Activated T-cell treated with anti-CD3 and anti-CD28 coated beads, Interleukin-2, amount 50 U/mL, for 1 hour (primary cell): ENCODE data around the gene SPTBN5.

Experiments
- DNase-seq: peaks from one replicate; pipeline ENCODE4 v3.0.0-alpha.2; 2020

The SPTBN5 gene

GRCh38 chr15:41865490-41866055 is 28.3 kb downstream of the SPTBN5 start:
- no peak for DNase-seq

DNA sequence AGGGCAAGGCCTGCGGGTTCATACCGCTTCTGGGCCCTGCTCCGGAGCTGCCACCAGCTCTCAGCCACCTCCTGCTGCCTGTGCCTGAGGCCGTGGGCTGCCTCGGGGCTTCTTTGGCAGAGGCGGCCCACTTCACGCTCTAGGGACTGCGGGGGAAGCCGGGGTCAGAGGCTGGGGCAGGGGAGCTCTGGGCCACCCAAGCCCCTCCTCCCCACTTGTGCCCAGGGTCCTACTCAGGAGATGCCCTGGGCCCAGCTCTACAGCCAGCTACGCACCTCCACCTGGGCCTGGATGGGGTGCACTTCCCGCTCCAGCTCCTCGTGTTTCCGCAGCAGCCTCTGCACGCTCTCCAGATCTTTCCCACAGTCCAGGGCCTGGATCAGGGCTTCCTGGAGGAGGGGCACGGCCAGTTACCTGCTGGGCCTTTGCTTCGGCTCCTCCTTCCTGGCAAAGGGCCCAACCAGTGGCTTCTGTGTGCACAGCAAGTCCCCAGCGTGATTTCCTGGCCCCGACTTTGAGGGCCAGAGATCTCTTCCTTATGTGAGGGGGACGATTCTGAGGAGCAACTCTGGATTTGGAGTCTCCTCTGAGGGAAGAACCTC is 31.2 kb downstream of the SPTBN5 start:
- no peak for DNase-seq

DNA sequence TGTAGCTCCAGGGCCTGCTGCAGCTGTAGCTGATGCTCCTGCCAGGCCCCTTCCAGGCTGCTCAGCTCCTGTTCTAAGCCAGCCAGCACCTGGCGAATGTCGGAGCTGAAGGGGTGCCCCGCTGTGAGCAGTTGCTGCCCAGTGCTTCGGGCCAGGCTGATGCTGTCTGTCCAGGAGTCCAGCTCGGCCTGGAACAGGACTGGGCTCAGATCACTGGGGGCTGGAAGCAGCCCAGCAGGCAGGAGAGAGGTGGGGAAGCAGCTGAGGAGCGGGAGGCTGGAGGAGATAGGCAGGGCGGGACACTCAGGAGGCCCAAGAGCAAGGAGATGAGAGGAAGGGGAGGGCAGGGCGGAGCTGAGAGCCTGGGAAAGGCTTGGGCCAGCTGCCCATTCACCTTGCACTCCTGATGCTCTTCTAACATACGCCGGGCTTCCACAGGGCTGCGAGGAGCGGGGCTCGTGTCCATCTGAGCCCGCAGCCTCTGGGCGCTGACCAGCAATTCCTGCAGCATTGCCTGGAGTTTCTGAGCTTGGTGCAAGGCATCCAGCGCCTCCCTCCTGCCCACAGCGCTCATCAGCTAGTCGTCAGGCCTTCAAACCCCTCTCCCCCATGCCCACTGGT is 32.0 kb downstream of the SPTBN5 start:
- DNase-seq = no peak

GRCh38 chr15:41860049-41860828 is 33.6 kb downstream of the SPTBN5 start:
- DNase-seq = no peak

- no peak for DNase-seq
Measured at GRCh38 chr15:41858756-41859155, 35.1 kb downstream of the SPTBN5 start.

DNA sequence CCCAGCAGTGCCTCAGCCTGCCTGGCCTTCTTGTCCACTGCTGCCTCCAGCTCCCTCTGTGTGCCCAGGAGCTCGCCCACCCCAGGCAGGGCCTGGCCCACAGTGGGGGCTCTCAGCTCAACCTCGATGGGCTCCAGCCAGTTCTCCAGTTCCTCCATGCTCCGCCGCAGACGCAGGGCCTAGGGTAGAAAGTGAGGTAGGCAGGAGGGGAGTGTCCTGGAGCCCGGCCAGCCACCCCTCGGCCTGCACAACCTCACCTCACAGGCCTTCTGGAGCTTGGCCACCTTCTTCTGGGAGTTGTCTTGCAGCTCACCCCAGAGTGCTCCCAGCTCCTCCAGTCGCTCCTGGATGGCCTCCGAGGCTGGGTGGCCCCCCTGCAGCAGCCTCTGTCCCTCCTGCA is 36.5 kb downstream of the SPTBN5 start:
- no peak for DNase-seq

DNA sequence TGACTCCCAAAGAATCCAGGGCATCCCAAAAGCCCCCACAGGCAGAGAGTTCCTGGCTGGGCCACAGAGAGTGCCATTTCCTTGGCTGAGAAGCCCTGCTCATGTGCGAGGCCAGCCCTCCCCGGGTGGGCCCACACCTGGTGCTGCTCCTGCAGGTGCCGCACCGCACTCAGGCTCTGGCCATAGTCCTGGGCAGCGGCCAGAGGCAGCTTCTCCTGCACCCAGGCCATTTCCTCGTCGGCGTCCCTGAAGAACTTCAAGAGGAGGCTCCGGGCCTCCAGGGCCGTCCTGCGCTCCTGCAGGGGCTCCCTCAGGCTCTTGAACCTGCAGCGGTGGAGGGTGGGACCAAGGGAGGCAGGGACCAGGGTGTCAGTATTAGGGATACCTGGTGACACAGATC is 37.1 kb downstream of the SPTBN5 start:
- DNase-seq = no peak

DNA sequence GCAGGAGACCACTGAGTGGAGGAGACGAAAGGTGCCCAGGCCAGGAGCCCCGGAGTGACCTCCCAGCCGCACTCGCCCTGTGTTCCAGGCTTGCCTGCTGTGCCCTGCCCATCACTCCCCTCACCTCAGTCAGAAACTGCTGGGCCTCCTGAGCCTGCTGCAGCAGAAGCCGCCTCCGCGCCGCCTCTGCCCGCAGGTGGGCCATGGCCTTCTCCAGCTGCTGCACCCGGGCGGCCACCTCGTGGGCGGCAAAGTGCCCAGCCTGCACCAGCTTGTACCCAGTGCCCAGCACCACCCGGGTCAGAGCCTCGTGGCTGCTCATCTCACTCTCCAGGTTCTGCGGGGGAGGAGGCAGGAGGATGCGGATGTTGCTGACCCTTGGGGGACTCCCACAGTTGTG is 37.6 kb downstream of the SPTBN5 start:
- DNase-seq = no peak

DNA sequence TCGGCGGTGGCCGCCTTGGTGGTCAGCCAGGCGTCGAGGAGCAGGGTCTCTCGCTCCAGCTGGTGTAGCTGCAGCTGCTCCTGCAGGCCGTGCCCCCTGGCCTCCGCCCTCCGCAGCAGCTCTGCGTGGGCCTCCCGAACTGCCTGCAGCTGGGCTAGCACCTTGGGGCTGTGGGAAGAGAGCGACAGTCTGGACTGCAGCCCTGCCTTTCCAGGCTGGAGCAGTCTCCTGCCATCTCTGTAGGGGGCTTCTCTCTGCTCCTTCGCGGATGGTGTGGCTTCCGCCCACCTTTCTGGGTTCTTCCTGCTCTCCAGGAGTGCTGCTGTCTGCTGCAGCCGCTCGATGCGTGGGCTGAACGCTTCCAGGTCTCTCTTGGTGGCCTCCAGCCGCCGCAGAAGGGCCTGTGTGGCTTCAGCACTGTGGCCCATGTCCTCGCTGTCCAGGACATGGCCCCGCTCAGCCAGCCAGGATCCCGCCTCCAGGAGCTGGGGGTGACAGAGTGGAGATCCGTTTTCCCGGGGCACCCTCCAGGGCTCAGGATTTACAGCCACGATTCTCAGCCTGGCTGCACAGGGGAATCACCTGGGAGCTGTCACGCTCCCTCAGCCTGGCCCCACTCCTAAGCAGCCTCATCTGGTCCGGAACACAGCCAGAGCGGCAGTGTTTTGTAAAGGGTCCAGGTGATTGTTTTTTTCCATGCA is 38.4 kb downstream of the SPTBN5 start:
- DNase-seq = no peak

DNA sequence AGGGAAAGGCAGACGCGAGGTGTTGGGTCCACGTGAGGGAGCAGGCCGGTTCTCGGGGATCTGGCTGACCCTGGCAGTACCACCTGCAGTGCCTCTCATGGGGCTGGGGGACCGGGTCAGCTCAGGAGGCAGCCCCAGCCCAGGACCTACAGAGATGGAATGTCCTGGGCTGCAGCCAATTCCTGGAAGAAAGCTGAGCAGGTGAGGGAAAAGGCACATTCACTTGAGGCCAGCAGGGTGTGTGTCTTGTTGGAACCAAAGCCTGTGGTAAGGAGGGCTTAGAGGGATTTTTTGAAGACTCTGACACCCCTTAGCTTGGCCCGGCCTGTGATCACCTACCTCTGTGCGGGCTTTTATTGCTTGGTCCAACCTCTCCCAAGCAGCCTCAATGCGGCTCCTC is 39.4 kb downstream of the SPTBN5 start:
- DNase-seq = no peak

- no peak for DNase-seq
Measured at GRCh38 chr15:41853831-41854230, 40.0 kb downstream of the SPTBN5 start.

DNA sequence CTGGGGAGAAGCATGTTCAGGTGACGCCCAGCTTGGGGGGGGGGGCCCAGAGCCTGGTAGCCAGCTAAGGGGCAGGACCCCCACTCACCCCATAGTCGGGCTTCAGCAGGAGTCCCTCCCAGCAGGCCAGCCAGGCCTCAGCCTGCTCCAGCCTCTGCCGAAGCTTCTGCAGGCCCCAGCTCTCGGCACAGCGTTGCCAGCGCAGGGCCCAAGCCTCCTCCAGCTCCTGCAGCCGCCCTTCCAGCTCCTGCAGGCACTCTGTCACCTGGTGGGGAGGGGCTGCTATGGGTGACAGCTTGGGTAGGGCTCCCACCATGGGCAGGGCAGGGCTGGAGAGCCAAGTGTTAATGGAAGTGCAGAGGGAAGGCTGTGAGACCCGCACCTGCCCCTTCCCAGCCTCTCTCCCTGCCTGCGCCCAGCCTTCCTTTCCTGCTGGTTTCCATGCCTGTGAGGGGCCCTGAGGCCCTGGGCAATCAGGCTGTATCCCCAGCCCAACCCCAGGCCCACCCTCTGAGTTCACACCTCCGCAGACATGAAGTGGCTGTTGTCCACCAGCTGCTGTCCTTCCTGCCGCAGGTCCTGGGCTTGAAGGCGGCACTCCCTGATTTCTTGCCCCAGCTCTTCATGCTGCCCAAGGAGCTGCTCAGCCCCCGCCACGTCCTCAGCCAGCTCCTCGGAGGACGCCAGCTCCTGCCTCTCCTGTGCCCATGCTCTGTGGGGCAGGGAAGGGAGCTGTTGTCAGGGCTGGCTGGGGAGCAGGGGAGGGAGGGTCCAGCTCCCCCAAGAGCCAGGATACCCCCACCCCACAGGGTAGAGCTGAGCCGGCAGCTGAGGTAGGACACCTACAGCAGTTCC is 40.9 kb downstream of the SPTBN5 start:
- DNase-seq = no peak

GRCh38 chr15:41851755-41852370 is 42.0 kb downstream of the SPTBN5 start:
- no peak for DNase-seq

DNA sequence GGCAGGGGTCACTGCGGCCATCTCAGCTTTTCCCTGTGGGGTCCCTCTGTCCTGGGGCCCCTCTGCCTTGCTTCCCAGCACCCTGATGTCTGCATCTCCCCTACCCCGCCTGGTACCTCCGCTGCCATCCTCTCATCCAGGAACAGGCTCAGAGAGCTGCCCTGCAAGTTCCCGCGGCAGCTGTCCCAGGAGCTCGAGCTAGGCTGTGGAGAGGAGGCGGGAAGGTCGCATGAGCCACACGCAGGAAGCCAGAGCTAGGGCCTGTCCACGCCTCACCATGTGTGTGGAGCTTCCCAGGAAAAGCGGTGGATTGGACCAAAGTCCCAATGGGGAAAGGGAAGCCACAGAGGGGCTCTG is 42.7 kb downstream of the SPTBN5 start:
- DNase-seq = no peak

DNA sequence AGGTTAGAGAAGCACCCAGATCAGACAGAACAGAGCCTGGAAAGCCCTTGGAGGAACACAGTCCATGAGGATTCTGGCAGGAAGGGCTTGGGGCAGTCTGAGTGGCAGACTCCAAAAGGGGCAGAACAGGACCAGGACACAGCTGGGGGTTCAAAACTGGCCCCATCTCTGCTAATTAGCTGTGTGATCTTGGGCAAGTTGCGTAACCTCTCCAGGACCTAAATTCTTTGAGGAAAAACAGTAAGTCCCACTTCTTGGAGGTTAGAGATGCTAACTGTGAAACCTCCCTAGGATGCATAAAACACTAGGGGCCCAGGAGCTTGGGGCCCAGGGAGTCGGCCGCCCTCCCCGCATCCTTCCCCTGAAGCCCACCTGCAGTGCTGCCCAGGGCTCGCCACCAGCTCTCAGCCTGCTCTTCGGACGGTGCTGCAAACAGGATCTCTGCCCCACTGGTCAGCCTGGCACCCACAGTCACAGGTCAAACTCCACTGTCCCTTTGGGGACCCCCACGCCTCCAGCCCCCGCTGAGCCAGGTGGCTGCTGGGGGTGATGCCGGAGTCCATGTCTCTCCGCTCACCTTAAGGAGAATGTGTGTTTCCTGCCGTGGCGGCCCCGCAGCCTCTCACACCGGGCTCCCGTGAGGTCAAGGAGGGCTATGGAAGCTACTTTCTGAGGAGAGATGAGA is 43.2 kb downstream of the SPTBN5 start:
- DNase-seq = no peak

GRCh38 chr15:41849861-41850260 is 44.0 kb downstream of the SPTBN5 start:
- DNase-seq = no peak

- DNase-seq = no peak
Measured at GRCh38 chr15:41849204-41849603, 44.6 kb downstream of the SPTBN5 start.

DNA sequence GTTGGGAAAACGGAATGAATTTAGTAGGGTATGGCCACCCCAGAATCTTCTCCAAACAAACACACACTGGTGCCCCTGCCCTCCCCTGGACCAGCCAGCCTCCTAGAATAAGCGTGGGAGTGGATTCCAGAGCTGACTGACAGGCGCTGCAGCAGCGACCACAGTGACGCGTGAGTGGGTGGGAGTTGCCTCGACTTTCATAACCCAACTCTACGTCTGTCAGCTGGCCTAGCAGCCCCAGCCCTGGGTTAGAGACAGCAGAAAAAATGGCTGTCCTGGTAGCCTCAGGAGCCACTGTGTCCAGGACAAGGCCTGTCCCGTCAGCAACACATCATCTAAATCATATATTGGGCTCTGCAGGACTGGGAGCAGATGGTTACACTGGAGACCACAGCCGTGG is 45.2 kb downstream of the SPTBN5 start:
- DNase-seq = no peak

DNA sequence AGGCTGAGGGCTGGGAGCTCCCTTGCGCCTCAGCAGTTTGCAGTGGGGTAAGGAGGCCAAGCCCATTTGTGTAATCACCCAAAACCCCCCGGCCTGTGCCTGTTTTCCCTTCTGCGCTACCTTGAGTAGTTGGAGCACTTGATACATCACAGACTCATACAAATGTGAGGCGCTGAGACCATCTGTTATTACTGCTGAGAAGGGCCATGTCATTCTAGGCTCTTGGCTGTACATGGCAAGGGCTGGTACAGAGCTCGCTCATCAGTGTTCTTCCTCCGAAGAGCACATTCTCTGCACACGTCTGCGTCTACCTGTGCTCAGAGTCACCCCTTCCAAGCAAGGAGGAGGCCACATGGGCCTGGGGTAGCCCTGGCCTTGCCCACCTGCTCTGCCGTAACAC is 45.9 kb downstream of the SPTBN5 start:
- no peak for DNase-seq

DNA sequence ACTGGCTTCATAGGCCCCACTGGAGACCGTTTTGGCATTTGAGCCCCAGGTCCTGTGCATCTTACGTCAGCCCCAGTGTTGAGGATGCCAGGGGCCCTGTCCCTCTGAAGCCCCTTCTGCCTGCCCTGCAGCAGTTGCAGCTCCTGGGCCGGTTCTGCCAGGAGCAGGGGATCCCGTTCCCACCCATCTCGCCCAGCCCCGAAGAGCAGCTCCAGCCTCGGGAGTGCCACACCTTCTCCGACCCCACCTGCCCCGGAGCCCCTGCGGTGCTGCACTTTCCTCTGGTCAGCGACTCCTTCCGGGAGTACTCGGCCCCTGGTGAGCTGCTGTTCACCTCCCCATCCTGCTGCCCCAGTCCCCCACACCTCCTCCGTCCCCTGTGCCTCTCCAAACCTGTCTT is 46.6 kb downstream of the SPTBN5 start:
- no peak for DNase-seq

GRCh38 chr15:41844814-41845213 is 49.0 kb downstream of the SPTBN5 start:
- no peak for DNase-seq
